Measurements from ENCODE around the gene HBA2.
"Not testable (repeated sequence)": the region's sequence is repeated elsewhere in the genome, so short reads cannot be mapped to it uniquely, and the experiment has no call there.

Gene HBA2

DNA sequence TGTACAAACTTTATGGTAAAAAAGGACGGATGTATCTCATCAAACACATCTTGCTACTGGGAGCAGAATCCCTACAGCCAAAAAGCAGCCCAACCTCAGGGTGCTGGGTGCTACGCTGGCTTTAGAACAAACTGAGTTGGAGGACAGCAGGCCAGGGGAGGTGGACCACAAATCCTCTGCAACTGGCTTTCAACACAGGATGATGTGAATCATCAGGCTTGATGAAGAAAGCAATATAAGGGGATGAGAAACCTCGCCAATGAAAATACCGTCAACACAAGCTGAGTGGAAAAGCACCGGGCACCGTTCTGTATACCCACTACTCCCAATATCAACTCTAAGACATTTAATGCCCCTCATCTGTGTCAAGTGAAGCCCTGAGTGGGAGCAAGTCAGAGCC, 21.8 kb downstream of the HBA2 start:
- DNase-seq (ENCODE audit: low spot score): no peak

DNA sequence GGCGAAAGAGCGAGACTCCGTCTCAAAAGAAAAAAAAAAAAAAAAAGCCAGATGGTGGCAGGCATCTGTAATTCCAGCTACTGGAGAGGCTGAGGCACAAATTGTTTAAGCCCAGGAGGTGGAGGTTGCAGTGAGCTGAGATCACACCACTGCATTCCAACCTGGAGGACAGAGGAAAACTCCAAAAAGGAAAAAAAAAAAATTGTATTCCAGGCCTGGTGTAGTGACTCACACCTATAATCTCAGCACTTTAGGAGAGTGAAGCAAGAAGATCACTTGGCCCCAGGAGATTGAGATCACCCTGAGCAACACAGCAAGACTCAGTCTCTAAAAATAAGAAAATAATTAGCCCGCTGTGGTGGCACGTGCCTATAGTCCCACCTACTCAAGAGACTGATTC, 27.7 kb downstream of the HBA2 start:
- DNase-seq (ENCODE audit: low spot score): no peak

DNA sequence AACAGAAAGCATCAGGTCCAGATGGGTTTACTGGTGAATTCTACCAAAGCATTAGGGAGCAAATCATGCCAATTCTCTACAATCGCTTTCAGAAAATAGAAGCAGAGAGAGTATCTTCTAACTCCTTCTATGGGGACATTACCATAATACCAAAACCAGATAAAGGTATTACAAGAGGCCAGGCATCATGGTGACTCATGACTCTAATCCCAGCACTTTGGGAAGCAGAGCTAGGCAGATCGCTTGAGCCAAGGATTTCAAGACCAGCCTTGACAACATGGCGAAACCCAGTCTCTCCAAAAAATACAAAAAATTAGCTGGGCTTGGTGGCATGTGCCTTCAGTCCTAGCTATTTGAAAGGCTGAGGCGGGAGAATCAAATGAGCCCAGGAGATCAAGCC, 30.6 kb downstream of the HBA2 start:
- no peak for DNase-seq (ENCODE audit: low spot score)

DNA sequence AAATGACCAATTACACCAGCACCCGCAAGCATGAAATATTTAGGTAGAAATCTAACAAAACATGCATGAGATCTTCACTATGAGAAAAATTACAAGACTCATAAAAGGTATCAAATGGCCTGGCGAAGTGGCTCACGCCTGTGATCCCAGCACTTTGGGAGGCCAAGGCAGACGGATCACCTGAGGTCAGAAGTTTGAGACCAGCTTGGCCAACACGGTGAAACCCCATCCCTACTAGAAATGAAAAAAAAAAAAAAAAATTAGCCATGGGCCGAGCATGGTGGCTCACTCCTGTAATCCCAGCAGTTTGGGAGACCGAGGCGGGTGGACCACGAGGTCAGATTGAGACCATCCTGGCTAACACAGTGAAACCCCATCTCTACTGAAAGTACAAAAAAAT, 31.4 kb downstream of the HBA2 start:
- not testable (repeated sequence) for DNase-seq (ENCODE audit: low spot score)

DNA sequence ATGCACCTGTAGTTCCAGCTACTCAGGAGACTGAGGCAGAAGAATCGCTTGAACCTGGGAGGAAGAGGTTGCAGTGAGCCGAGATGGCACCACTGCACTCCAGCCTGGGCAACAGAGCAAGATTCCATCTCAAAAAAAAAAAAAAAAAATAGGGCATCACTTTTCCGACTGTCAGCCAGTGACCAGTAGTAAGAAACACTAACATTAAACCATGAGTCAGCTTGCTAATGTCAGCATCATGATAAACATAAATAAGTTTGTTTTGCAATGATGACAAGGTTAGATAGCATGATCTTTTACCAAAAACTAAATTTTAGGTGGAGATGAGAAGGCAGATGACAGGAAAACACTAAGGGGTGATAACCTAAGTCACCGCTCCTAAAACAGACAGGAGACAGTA, 36.7 kb downstream of the HBA2 start:
- not testable (repeated sequence) for DNase-seq (ENCODE audit: low spot score)

DNA sequence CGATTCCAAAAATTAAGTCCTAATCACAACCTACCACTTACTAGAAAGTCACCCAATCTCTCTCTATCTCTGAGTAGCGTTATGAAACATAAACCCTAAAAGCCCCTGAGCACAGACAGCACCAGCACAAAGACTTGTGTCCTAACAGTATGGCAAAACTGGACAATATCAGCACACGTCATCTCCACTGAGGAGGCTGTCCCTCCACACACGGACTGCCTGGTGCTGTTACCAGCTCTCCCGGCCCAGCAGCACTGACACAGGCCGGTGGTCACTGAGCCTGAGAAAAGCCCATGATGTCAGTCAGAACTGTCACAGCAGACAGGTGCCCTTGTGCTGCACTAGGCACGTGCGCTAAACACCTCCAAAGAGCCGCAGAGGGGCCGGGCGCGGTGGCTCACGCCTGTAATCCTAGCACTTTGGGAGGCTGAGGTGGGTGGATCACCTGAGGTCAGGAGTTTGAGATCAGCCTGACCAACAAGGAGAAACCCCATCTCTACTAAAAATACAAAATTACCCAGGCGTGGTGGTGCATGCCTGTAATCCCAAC, 39.0 kb downstream of the HBA2 start:
- not testable (repeated sequence) for DNase-seq (ENCODE audit: low spot score)

- no peak for DNase-seq (ENCODE audit: low spot score)
Measured at GRCh38 chr16:212999-213398, 40.3 kb downstream of the HBA2 start.

DNA sequence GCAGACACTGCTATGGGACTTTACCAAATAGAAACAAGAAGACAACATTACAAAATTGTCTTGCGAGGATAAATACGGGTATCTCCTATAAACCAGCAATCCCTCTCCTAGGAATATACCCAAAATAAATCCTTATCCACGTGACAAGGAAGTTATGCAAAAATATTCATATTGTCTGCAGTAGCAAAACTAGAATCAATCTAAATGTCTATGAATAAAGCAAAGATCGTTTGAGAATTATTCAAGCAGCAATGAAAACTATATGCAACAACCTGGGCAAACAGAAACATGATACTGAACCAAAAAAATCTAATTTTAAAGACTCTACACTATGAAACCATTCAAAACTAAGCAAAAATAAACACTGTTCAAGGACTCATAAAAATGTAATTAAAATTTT, 47.3 kb downstream of the HBA2 start:
- no peak for DNase-seq (ENCODE audit: low spot score)
